B cell (primary cell): Measurements from ENCODE around the gene ASIC3. TPM values are rescaled to one million over a fixed set of nuclear protein-coding genes. Genes with fewer than 3 reads are reported as not detected.
A peak's percentile ranks its signal among the peaks of the same experiment; 100 is the strongest.

Experiments
- ATAC-seq: fragments of 200-7000 bp; cut with Tn5 transposase; one replicate; pipeline ENCODE4 v1.10.0; 2021; ENCODE audit warnings: low read depth, mild to moderate bottlenecking, moderate number of reproducible peaks, moderate library complexity
- CTCF ChIA-PET: fragments of 350-600 bp; sonication (Branson Sonifier 250); formaldehyde crosslinking; loops from one replicate; lab custom pipeline; 2021; ENCODE audit warnings: antibody characterized with exemption, inconsistent platforms; lab: Charles Lee
- POLR2A ChIA-PET: fragments of 350-600 bp; sonication (Branson Sonifier 250); formaldehyde crosslinking; loops from one replicate; lab custom pipeline; 2021; ENCODE audit warnings: antibody characterized with exemption; lab: Charles Lee
- DNase-seq: peaks from one replicate; pipeline ENCODE4 v3.0.0; 2013
- H2AFZ ChIP-seq: 2 replicates; pipeline ENCODE4 v1.6.1; 2012; ENCODE audit warnings: mild to moderate bottlenecking, low read depth, low read length; ENCODE audit not compliant: insufficient read depth, poor library complexity, severe bottlenecking
- H3K27ac ChIP-seq, 2 donors: 1 replicate in 1 of 2; 2 replicates in 1 of 2; pipeline ENCODE4 v1.5.1; 2012 to 2013; ENCODE audit warnings: low read length in 2 of 2, mild to moderate bottlenecking in 2 of 2, moderate library complexity in 1 of 2
- H3K27me3 ChIP-seq, 4 experiments: fragments of 200-600 bp in 1 of 4; sonication (generic) in 1 of 4; replicated peaks in 1 of 4; 1 replicate in 2 of 4; 2 replicates in 2 of 4; pipeline versions ENCODE4 v1.6.1 to v1.7.0; 2013 to 2016; ENCODE audit warnings: low read length in 3 of 4, mild to moderate bottlenecking in 2 of 4, mixed read lengths in 1 of 4, moderate library complexity in 1 of 4; ENCODE audit not compliant: insufficient read depth in 4 of 4, control insufficient read depth in 3 of 4; ENCODE audit errors: control extremely low read depth in 1 of 4
- H3K36me3 ChIP-seq, 2 experiments: replicated peaks in 1 of 2; 1 replicate in 1 of 2; 2 replicates in 1 of 2; pipeline versions ENCODE4 v1.6.1 to v1.7.1; 2013; ENCODE audit warnings: low read length in 1 of 2; ENCODE audit not compliant: insufficient read depth in 2 of 2, control insufficient read depth in 1 of 2; ENCODE audit errors: control extremely low read depth in 1 of 2, extremely low read depth in 1 of 2
- H3K4me1 ChIP-seq, 2 donors: fragments of 200-600 bp in 1 of 2; sonication (generic) in 1 of 2; 1 replicate in 1 of 2; 2 replicates in 1 of 2; pipeline versions ENCODE4 v1.5.1 to v1.6.1; 2013 to 2017; ENCODE audit warnings: low read length in 2 of 2; ENCODE audit not compliant: control insufficient read depth in 2 of 2, insufficient read depth in 2 of 2
- H3K4me2 ChIP-seq: replicated peaks from 2 replicates; pipeline ENCODE3; 2012; ENCODE audit warnings: mild to moderate bottlenecking, low read depth, low read length; ENCODE audit not compliant: poor library complexity, severe bottlenecking
- H3K4me3 ChIP-seq, 5 experiments: fragments of 200-600 bp in 1 of 5; sonication (generic) in 1 of 5; 1 replicate in 3 of 5; 2 replicates in 2 of 5; pipeline versions ENCODE4 v1.5.1 to v1.7.0; 2011 to 2016; ENCODE audit warnings: low read length in 4 of 5, mild to moderate bottlenecking in 4 of 5, low read depth in 2 of 5, control low read depth in 1 of 5, moderate library complexity in 1 of 5; ENCODE audit not compliant: insufficient read depth in 1 of 5; ENCODE audit errors: control extremely low read depth in 1 of 5, extremely low read depth in 1 of 5
- H3K79me2 ChIP-seq: fragments of 200-600 bp; sonication (generic); one replicate; pipeline ENCODE4 v1.6.0; 2016; ENCODE audit warnings: low read length; ENCODE audit not compliant: control insufficient read depth, insufficient read depth
- H3K9ac ChIP-seq: fragments of 200-600 bp; sonication (generic); 2 replicates; pipeline ENCODE4 v1.6.1; 2017; ENCODE audit warnings: mild to moderate bottlenecking, low read length, moderate library complexity
- H3K9me3 ChIP-seq, 3 donors: one replicate each; pipeline versions ENCODE4 v1.6.1 to v1.7.1; 2013; ENCODE audit warnings: low read length in 2 of 3; ENCODE audit not compliant: control insufficient read depth in 2 of 3, insufficient read depth in 1 of 3; ENCODE audit errors: control extremely low read depth in 1 of 3
- H4K20me1 ChIP-seq: 2 replicates; pipeline ENCODE4 v1.6.0; 2012; ENCODE audit warnings: mild to moderate bottlenecking, low read length; ENCODE audit not compliant: insufficient read depth, control insufficient read depth, poor library complexity, severe bottlenecking
- H3K27ac Mint-ChIP-seq: one replicate; pipeline ENCODE4 v1.8.0; 2021; ENCODE audit warnings: mixed read lengths
- H3K27me3 Mint-ChIP-seq: one replicate; pipeline ENCODE4 v1.8.0; 2021; ENCODE audit warnings: mixed read lengths
- H3K4me1 Mint-ChIP-seq: one replicate; pipeline ENCODE4 v1.8.0; 2021; ENCODE audit warnings: mixed read lengths
- H3K4me3 Mint-ChIP-seq: one replicate; pipeline ENCODE4 v1.8.0; 2021; ENCODE audit warnings: mixed read lengths
- H3K9me3 Mint-ChIP-seq: one replicate; pipeline ENCODE4 v1.8.0; 2022; ENCODE audit warnings: mixed read lengths; ENCODE audit not compliant: insufficient read depth
- CTCF ChIP-seq: fragments of 200-600 bp; IDR thresholded peaks from one replicate; pipeline ENCODE4 v1.8.0; 2022; ENCODE audit warnings: antibody characterized with exemption, mild to moderate bottlenecking
- EZH2 ChIP-seq: IDR thresholded peaks from 2 replicates; pipeline ENCODE4 v1.6.1; 2012; ENCODE audit warnings: borderline replicate concordance, low read depth, mild to moderate bottlenecking, moderate library complexity, low read length; ENCODE audit not compliant: insufficient read depth, poor library complexity, severe bottlenecking
- WGBS: methylation state at CpG from one replicate; pipeline ENCODE4 v1.1.5; 2013; ENCODE audit warnings: missing lambda C conversion rate; ENCODE audit not compliant: insufficient coverage; 5-methylcytosine and 5-hydroxymethylcytosine counted together
- intact Hi-C: fragments of 100-400 bp; cut with micrococcal nuclease; formaldehyde crosslinking; loops from one replicate; pipeline ENCODE4 v1.10.0; 2022
- polyA plus RNA-seq: library from polyadenylated mRNA; depleted of rRNA; stranded (reverse); fragments of >200 nt; gene quantifications from 2 replicates; pipeline ENCODE4 v1.2.3, GENCODE V29; 2012
- total RNA-seq, 2 donors: library from RNA; stranded (reverse); fragments of 120-200 nt in 1 of 2; gene quantifications; 1 replicate in 1 of 2; 2 replicates in 1 of 2; pipeline versions ENCODE4 v1.2.3 to v1.2.4, GENCODE V29; 2013 to 2022

The ASIC3 gene
- total and polyA plus RNA-seq, 2 donors (not counting 1 experiment from before 2014, with no cell fraction given) = 4.8 to 5.0 TPM

- H3K4me3 Mint-ChIP-seq = peak overlapping the region; percentile 87
- no peak overlapping the region for H3K27ac ChIP-seq
- H3K4me1 ChIP-seq = peaks cover 26 to 38% of the 10 kb centered on the region in 2 donors
- no peak overlapping the region for H3K4me2 ChIP-seq
- peaks cover 0 to 15% of the 10 kb centered on the region in 2 experiments for H3K36me3 ChIP-seq
- ATAC-seq = no peak
- intact Hi-C loops = no loop called here
- H2AFZ ChIP-seq = no peak overlapping the region
- no peak overlapping the region for H3K4me3 ChIP-seq
- WGBS = 93% methylated on average over 10 of the region's 10 CpGs
- peak overlapping the region; percentile 80 for H3K27ac Mint-ChIP-seq
- DNase-seq = no peak
- H3K27me3 Mint-ChIP-seq = no peaks in the 10 kb centered on the region
- no peaks in the 10 kb centered on the region for H3K9me3 Mint-ChIP-seq
- peaks cover 26% of the 10 kb centered on the region for H4K20me1 ChIP-seq
- ChIA-PET POLR2A (interaction anchor here (0.6 kb wide), 1 partner anchor 21 kb away, joined by 8 read pairs; no protein-coding TSS in a partner anchor), CTCF (interaction anchor here (1.5 kb wide), 1 partner anchor 10 kb away, joined by 4 read pairs; no protein-coding TSS in a partner anchor)
- peaks cover 34% of the 10 kb centered on the region for H3K79me2 ChIP-seq
- H3K4me1 Mint-ChIP-seq = peaks cover 30% of the 10 kb centered on the region
- no peaks in the 10 kb centered on the region for H3K9me3 ChIP-seq
- H3K27me3 ChIP-seq = no peaks in the 10 kb centered on the region
- TF ChIP-seq EZH2 (no peak), CTCF (no peak)
- no peak overlapping the region for H3K9ac ChIP-seq
Observed at GRCh38 chr7:151077705-151078232, 29.4 kb downstream of the ASIC3 start.

GRCh38 chr7:151078233-151079040 lies 30.1 kb downstream of the ASIC3 start:
- H3K79me2 ChIP-seq = peaks cover 39% of the 10 kb centered on the region
- H3K27ac ChIP-seq = no peak overlapping the region
- H3K36me3 ChIP-seq = peaks cover 0 to 15% of the 10 kb centered on the region in 2 experiments
- Mint-ChIP-seq H3K4me1 (peaks cover 34% of the 10 kb centered on the region), H3K4me3 (peak overlapping the region; percentile 87), H3K9me3 (no peaks in the 10 kb centered on the region), H3K27ac (peak overlapping the region; percentile 80), H3K27me3 (no peaks in the 10 kb centered on the region)
- no peaks in the 10 kb centered on the region for H3K27me3 ChIP-seq
- no peak overlapping the region for H3K9ac ChIP-seq
- H4K20me1 ChIP-seq = peaks cover 26% of the 10 kb centered on the region
- WGBS = 80% methylated on average over 21 of the region's 22 CpGs
- H3K9me3 ChIP-seq = no peaks in the 10 kb centered on the region
- ATAC-seq = no peak
- POLR2A ChIA-PET = interaction anchor here (0.6 kb wide), 1 partner anchor 20 kb away, joined by 8 read pairs; no protein-coding TSS in a partner anchor
- intact Hi-C loops = no loop called here
- no peak for TF ChIP-seq EZH2
- no peak for TF ChIP-seq CTCF
- H3K4me2 ChIP-seq = no peak overlapping the region
- peaks cover 26 to 39% of the 10 kb centered on the region in 2 donors for H3K4me1 ChIP-seq
- H2AFZ ChIP-seq = no peak overlapping the region
- CTCF ChIA-PET = no interaction called here
- no peak overlapping the region for H3K4me3 ChIP-seq
- DNase-seq = peak; percentile 21
